ENCODE results near the gene PPP1R3D.
"Not testable (repeated sequence)": the region's sequence is repeated elsewhere in the genome, so short reads cannot be mapped to it uniquely, and the experiment has no call there.

Gene PPP1R3D, protein sequence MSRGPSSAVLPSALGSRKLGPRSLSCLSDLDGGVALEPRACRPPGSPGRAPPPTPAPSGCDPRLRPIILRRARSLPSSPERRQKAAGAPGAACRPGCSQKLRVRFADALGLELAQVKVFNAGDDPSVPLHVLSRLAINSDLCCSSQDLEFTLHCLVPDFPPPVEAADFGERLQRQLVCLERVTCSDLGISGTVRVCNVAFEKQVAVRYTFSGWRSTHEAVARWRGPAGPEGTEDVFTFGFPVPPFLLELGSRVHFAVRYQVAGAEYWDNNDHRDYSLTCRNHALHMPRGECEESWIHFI

GRCh38 chr20:59940129-59940955 is at the start of gene PPP1R3D, which contains the start of gene FAM217B:
PPP1R3D (minus strand) TSS chr20:59940305; CDS start chr20:59939931, 374 bp downstream.
FAM217B (plus strand) TSS chr20:59940389; CDS start chr20:59943944, 3,555 bp downstream.
- peak; percentile 97 for DNase-seq

DNA sequence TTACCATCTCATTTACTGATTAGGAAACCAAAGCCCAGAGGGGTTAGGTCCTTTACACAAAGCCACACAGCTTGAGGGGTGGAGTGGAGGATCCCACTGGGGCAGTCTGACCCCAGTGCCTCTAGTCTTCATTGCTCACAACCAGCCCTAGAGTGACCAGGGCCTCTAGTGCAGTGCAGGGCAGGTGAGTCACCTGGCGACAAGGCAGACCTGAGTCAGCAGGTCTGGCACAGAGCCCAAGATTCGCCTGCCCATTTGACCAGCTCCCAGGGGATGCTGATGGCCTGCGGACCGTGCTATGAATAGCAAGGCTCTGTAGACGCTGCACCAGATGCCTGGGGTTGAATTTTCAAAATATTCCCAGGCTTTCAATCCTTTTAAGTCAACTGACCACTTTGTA is 48.0 kb upstream of the PPP1R3D start:
- no peak for DNase-seq

- no peak for DNase-seq
Observed at GRCh38 chr20:59987135-59987534, 47.0 kb upstream of the PPP1R3D start.

DNA sequence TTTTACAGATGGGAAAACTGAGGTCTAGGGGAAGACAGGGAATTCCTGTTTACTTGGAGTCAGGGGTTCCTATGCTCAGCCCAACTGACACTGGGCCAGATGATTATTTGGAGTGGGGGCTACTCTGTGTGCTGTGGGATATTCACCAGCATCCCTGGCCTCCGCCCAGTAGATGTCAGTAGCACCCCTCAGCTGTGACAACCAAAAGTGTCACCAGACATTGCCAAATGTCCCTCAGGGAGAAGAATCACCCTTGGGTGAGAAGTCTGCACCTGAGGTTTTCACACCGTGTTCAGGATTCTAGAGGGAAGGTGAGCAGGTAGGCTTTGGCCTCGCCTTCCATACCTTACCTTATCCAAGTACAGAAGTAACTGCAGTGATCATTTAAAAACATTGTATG is 45.8 kb upstream of the PPP1R3D start:
- DNase-seq = no peak

GRCh38 chr20:59985164-59985563 is 45.1 kb upstream of the PPP1R3D start:
- no peak for DNase-seq

- DNase-seq = no peak
Observed at GRCh38 chr20:59984541-59984940, 44.4 kb upstream of the PPP1R3D start.

DNA sequence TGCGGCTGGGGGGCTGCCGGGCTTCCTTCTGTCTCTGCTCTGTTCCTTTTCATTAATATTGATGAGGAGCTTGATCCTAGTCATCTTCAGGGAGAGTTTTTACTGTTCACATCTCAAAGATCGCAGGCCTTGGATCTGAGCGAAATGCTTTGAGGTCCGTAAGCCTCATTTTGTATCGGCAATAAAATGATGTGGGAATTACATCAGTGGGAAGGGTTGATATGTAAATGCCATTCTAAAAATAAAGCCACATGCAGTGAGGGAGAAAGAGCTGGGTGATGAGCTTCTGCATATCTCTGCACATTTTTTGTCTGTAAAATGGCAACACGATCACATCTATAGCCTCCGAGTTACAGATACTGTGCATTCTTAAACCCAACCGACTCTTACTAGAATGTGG is 43.0 kb upstream of the PPP1R3D start:
- no peak for DNase-seq

- DNase-seq = no peak
Observed at GRCh38 chr20:59977086-59977485, 37.0 kb upstream of the PPP1R3D start.

DNA sequence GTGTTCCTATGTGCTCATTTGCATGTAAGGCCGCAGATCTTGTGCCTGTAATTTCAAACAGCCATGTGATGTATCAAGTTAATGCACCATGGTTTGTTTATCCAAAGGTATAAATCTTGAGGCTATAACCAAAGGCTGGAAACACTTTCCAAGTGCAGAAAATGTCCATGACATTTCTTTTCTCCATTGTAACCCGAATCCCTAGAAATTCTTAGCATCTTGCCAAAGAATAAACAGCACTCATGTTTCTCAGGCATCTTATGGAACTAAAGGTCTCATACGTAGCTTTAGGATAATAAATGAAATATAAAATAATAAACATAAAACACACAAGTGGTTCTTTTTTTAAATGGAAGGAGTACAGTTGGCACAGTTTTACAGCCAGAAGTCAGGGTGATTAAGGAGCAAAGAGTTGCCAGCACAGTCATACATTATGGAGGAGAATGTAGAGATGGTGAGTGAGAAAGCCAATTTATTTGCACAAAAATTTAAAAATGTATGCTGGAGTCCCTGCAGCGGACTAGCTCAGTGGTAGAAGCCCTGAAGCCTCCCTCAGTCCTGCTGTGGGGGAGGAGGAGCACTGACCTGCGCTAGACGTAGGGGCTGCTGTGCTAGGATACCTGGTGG is 36.2 kb upstream of the PPP1R3D start:
- no peak for DNase-seq

GRCh38 chr20:59972037-59972801 is 32.1 kb upstream of the PPP1R3D start:
- no peak for DNase-seq

DNA sequence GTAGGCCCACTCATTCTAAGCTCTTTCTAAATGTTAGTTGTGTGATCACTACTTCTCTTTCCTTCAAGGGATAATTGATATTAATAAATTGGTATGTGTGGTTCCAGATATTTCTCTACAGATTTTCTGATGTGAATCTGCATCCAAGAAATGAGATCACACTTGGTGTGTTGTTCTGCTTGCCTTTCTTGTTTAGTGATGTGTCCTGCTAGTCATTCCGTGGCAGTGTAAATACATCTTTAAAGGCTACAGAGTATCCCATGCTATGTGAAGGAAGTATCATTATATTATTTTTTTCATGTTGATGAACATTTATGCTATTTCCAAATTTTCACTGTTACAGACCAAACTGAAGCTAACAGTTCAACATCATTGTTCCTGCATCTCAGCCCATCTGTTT is 31.3 kb upstream of the PPP1R3D start:
- DNase-seq = no peak

DNA sequence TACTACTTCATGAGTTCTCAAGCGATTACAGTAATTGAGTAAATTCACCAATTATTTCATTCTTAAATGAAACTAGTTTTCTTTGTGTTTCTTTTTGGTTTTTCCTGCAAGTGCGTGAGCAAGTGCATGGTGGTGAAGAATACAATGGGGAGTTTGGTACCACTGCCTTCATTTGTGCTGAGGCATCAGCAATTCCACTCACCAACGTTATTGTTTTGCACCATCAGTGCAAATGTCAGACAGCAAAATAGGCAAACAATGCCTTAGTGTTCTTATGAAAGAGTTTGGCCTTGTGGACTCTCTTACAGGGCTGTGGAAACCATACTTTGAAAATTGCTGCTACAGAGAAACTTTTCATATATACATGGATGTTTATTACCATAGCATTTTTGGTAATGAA is 26.3 kb upstream of the PPP1R3D start:
- DNase-seq = no peak

DNA sequence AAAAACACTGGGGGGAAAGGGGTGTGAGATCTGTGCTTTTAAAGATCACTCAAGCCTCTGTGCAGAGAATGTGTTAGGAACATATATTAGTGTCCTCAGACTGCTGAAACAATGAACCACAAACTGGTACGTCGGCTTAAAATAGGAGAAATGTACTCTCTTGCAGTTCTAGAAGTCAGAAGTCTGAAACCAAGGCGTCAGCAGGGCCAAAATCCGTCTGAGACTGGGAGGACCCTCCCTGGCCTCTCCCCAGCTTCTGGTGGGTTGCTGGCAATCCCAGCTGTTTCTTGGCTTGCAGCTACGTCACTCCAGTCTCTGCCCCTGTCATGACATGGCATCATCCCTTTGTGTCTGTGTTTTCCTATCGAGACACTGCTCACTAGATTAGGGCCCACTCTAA is 22.1 kb upstream of the PPP1R3D start:
- DNase-seq = no peak

GRCh38 chr20:59961423-59961822 is 21.3 kb upstream of the PPP1R3D start:
- no peak for DNase-seq

DNA sequence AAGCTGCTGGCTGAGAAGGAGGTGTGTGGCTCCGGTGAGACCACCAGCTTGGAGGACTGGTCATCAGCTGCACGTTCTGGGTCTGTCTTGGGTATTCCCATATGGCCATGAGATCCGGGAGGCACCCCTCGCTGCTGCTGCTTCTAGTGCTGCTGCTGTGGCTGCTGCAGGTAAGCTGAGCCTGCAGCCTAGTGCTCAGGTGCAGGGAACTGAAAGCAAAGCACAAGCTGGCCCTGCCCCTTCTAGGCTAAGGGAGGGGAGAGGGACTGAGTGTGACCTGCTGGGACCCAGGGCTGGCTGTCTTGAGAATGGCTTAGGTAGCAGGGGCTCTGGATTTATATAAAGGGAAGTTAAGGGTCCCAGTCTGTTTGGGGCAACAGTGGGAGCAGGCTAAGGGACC is 18.5 kb upstream of the PPP1R3D start:
- no peak for DNase-seq

DNA sequence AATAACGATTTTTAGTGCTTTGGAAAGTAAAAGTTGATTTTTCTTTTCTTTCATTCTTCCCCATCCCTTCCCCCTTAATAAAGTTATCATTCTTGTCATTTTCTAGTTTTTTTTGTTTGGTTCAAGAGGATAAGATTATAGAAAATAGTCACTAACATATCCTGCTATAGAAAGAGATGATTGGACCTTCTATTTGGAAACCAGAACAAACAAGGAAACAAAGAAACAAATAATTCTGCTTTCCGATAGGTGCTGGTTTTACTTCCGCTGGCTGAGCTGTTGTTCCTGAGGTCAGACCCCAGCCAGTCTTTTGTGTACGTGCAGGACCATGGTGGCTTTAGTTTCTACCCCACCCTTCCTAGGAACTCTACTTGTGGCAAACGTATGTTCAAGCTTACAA is 18.0 kb upstream of the PPP1R3D start, which contains the start of gene CDH26:
Gene CDH26 (plus strand): TSS at position 301 of the 400 bp plus-strand sequence. CDS start 304 bp downstream, outside the sequence.
- DNase-seq = no peak

DNA sequence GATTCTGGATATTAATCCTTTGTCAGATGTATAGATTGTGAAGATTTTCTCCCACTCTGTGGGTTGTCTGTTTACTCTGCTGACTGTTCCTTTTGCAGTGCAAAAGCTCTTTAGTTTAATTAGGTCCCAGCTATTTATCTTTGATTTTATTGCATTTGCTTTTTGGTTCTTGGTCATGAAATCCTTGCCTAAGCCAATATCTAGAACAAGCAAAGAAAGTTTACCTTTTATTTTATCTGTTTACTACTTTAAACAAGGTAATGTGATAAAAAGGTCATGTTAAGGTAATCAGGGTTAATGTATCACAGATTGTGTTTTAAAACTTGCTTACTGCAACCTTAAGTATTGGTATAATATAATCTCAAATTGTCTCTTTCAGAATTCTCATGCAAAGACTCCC is 17.5 kb upstream of the PPP1R3D start:
- DNase-seq = not testable (repeated sequence)

GRCh38 chr20:59955131-59955796 is 15.2 kb upstream of the PPP1R3D start:
- no peak for DNase-seq

DNA sequence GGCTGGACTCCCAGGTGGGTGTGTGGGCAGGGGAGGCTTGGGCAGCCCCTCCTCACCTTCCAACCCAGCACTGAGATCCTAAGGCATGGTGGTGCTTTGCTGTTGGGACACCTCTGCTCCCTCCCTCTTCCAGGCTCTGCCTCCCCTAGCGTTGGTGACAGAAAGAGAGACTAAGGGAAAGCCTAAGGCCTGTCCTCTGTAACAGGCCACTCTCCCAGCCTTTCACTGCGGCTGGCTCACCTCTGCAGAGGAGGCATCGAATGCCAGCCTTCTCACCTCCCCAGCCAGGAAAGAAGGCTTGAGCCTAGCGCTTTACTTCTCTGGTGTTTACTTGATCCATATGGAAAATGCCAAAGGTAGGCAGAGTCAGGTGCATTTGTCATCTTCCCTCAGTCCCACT is 14.6 kb upstream of the PPP1R3D start:
- DNase-seq = no peak

- DNase-seq = no peak
Observed at GRCh38 chr20:59949911-59950310, 9.8 kb upstream of the PPP1R3D start.

DNA sequence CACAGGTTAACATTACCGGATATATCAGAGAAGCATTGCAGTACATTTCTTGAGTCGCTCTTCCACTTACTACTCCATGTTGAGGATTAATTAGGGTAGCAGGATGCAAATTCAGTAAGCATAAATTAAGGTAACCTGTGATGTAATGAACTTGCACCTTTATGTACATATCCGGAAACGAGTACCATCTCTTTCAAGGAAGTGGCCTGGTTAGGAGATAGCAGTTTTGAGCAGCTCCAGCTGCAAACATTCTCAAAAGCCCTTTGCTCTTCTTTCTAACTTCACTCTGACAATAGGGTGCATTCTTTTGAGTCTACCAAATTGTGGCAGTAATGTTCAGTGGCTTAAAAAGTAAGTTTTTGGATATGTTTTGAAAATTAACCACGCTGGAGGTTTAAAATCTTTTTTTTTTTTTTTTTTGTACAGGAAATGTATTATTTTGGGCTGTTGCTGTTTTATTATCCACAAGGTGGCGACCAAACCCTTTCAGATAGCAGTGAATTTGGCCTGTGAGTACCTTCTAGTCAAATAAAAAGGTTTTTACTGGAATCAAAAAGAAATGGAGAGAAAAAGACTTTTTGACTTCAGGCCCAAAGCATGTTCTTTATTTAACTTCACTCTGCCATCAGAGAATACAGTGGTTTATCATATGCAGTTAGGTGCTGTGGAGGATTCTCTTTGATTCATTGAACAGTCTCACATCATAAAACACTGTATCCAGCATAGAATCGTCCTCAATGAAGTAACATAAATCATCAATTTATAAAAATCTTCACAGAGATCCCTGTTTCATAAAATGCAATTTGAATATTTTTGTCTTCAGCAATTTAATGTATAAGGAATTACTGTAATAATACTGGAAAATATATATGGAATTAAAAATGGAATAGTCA is 9.0 kb upstream of the PPP1R3D start:
- no peak for DNase-seq

Data from left hindlimb (tissue), 1 donor.